ENCODE measurements around the gene SOS1. TPM values are rescaled to one million over a fixed set of nuclear protein-coding genes. Genes with fewer than 3 reads are reported as not detected.

Gene SOS1
- total RNA-seq, 2 donors from 2014 or later, result 35.0 to 54.1 TPM

GRCh38 chr2:39109537-39109936 lies 11.3 kb downstream of the SOS1 start:
- intact Hi-C loops (cut with DNase I), result no loop called here
- no peak for DNase-seq (ENCODE audit: low spot score)
- no peaks in the 10 kb centered on the region for H3K27me3 ChIP-seq (replicated peaks; ENCODE audit: insufficient read depth)
- no peaks in the 10 kb centered on the region for H3K9me3 ChIP-seq
- no peak overlapping the region for H3K4me3 ChIP-seq
- no peak overlapping the region for H3K27ac ChIP-seq
- 79% methylated on average over 1 of the region's 1 CpG for WGBS
- peaks cover 0 to 4% of the 10 kb centered on the region in 2 donors for H3K36me3 ChIP-seq
- TF ChIP-seq CTCF (IDR thresholded peaks at IDR 0.05), result no peak
- no peak for TF ChIP-seq POLR2AphosphoS5 (IDR thresholded peaks at IDR 0.05)
- no peak for TF ChIP-seq POLR2A (IDR thresholded peaks at IDR 0.05)
- no peaks in the 10 kb centered on the region for H3K4me1 ChIP-seq (replicated peaks)

- intact Hi-C loops (cut with DNase I), result no loop called here
- Histone ChIP-seq H3K9me3 (no peaks in the 10 kb centered on the region), H3K4me1 (replicated peaks) (no peaks in the 10 kb centered on the region), H3K4me3 (no peak overlapping the region), H3K36me3 (peaks cover 0 to 4% of the 10 kb centered on the region in 2 donors), H3K27me3 (replicated peaks; ENCODE audit: insufficient read depth) (no peaks in the 10 kb centered on the region), H3K27ac (no peak overlapping the region)
- 55% methylated on average over 1 of the region's 1 CpG for whole genome bisulfite sequencing
- TF ChIP-seq POLR2AphosphoS5 (IDR thresholded peaks at IDR 0.05) (no peak), CTCF (IDR thresholded peaks at IDR 0.05) (no peak), POLR2A (IDR thresholded peaks at IDR 0.05) (no peak)
- no peak for DNase-seq (ENCODE audit: low spot score)
Measured at GRCh38 chr2:39108377-39108776, 12.5 kb downstream of the SOS1 start.

- no peak for DNase-seq (ENCODE audit: low spot score)
- H3K4me3 ChIP-seq, result no peak overlapping the region
- TF ChIP-seq CTCF (IDR thresholded peaks at IDR 0.05) (no peak), POLR2A (IDR thresholded peaks at IDR 0.05) (no peak), POLR2AphosphoS5 (IDR thresholded peaks at IDR 0.05) (no peak)
- WGBS, result 42% methylated on average over 2 of the region's 2 CpGs
- H3K27me3 ChIP-seq (replicated peaks; ENCODE audit: insufficient read depth), result no peaks in the 10 kb centered on the region
- H3K27ac ChIP-seq, result no peak overlapping the region
- peaks cover 0 to 4% of the 10 kb centered on the region in 2 donors for H3K36me3 ChIP-seq
- H3K9me3 ChIP-seq, result no peaks in the 10 kb centered on the region
- intact Hi-C loops (cut with DNase I), result no loop called here
- no peaks in the 10 kb centered on the region for H3K4me1 ChIP-seq (replicated peaks)
Measured at GRCh38 chr2:39107724-39108273, 13.1 kb downstream of the SOS1 start.

- H3K27ac ChIP-seq, result no peak overlapping the region
- intact Hi-C loops (cut with DNase I), result no loop called here
- TF ChIP-seq CTCF (IDR thresholded peaks at IDR 0.05) (no peak), POLR2AphosphoS5 (IDR thresholded peaks at IDR 0.05) (no peak), POLR2A (IDR thresholded peaks at IDR 0.05) (no peak)
- H3K36me3 ChIP-seq, result no peaks in the 10 kb centered on the region
- 40% methylated on average over 4 of the region's 4 CpGs for WGBS
- H3K4me1 ChIP-seq (replicated peaks), result no peaks in the 10 kb centered on the region
- H3K9me3 ChIP-seq, result no peaks in the 10 kb centered on the region
- H3K4me3 ChIP-seq, result no peak overlapping the region
- no peak for DNase-seq (ENCODE audit: low spot score)
- no peaks in the 10 kb centered on the region for H3K27me3 ChIP-seq (replicated peaks; ENCODE audit: insufficient read depth)
Measured at GRCh38 chr2:39107156-39107555, 13.7 kb downstream of the SOS1 start.

All from prostate gland (tissue), 2 donors.